ENCODE data around the gene SHISAL2A.

SHISAL2A gene

GRCh38 chr1:52668711-52669110 is 35.7 kb downstream of the SHISAL2A start:
- CTCF ChIA-PET = no interaction called here
- TF ChIP-seq LEF1 (IDR thresholded peaks at IDR 0.05; ENCODE audit: borderline replicate concordance) (no peak), NFRKB (IDR thresholded peaks at IDR 0.05) (no peak), HDGF (IDR thresholded peaks at IDR 0.05; ENCODE audit: borderline replicate concordance) (no peak), ARNT (IDR thresholded peaks at IDR 0.05) (no peak), BHLHE40 (IDR thresholded peaks at IDR 0.05; ENCODE audit: borderline replicate concordance) (no peak), PKNOX1 (IDR thresholded peaks at IDR 0.05) (no peak), ZNF384 (IDR thresholded peaks at IDR 0.05) (no peak), FOXA1 (IDR thresholded peaks at IDR 0.05) (no peak), CTBP1 (IDR thresholded peaks at IDR 0.05; ENCODE audit: borderline replicate concordance) (no peak), TARDBP (IDR thresholded peaks at IDR 0.05) (no peak)
- DNase-seq (ENCODE audit: extremely low spot score) = no peak
- POLR2A ChIA-PET = no interaction called here

GRCh38 chr1:52669696-52670095 is 36.7 kb downstream of the SHISAL2A start:
- TF ChIP-seq CTBP1 (IDR thresholded peaks at IDR 0.05; ENCODE audit: borderline replicate concordance) (no peak), FOXM1 (IDR thresholded peaks at IDR 0.05; ENCODE audit: borderline replicate concordance) (no peak), BHLHE40 (IDR thresholded peaks at IDR 0.05; ENCODE audit: borderline replicate concordance) (no peak), PKNOX1 (IDR thresholded peaks at IDR 0.05) (no peak), ELF4 (IDR thresholded peaks at IDR 0.05) (no peak), FOXK2 (IDR thresholded peaks at IDR 0.05) (no peak), SP1 (IDR thresholded peaks at IDR 0.05) (no peak)
- no peak for DNase-seq (ENCODE audit: extremely low spot score)
- CTCF ChIA-PET = no interaction called here
- POLR2A ChIA-PET = no interaction called here

GRCh38 chr1:52670604-52671003 is 37.6 kb downstream of the SHISAL2A start:
- no peak for TF ChIP-seq ELF4 (IDR thresholded peaks at IDR 0.05)
- no peak for TF ChIP-seq SP1 (IDR thresholded peaks at IDR 0.05)
- TF ChIP-seq SUZ12 (IDR thresholded peaks at IDR 0.05) = no peak
- no peak for TF ChIP-seq HDGF (IDR thresholded peaks at IDR 0.05; ENCODE audit: borderline replicate concordance)
- TF ChIP-seq ZNF384 (IDR thresholded peaks at IDR 0.05) = no peak
- no peak for TF ChIP-seq FOXM1 (IDR thresholded peaks at IDR 0.05; ENCODE audit: borderline replicate concordance)
- TF ChIP-seq CTBP1 (IDR thresholded peaks at IDR 0.05; ENCODE audit: borderline replicate concordance) = no peak
- no peak for TF ChIP-seq NFRKB (IDR thresholded peaks at IDR 0.05)
- DNase-seq (ENCODE audit: extremely low spot score) = no peak
- POLR2A ChIA-PET = no interaction called here
- CTCF ChIA-PET = interaction anchor here (0.6 kb wide), 1 partner anchor 302 kb away, joined by 3 read pairs; no protein-coding TSS in a partner anchor

GRCh38 chr1:52672946-52673345 is 40.0 kb downstream of the SHISAL2A start:
- no peak for DNase-seq (ENCODE audit: extremely low spot score)
- TF ChIP-seq TARDBP (IDR thresholded peaks at IDR 0.05) (no peak), PKNOX1 (IDR thresholded peaks at IDR 0.05) (no peak), CTBP1 (IDR thresholded peaks at IDR 0.05; ENCODE audit: borderline replicate concordance) (no peak), FOXK2 (IDR thresholded peaks at IDR 0.05) (no peak), BHLHE40 (IDR thresholded peaks at IDR 0.05; ENCODE audit: borderline replicate concordance) (no peak), ELF4 (IDR thresholded peaks at IDR 0.05) (no peak), FOXA1 (IDR thresholded peaks at IDR 0.05) (no peak), SUZ12 (IDR thresholded peaks at IDR 0.05) (no peak), ZNF384 (IDR thresholded peaks at IDR 0.05) (no peak), ARNT (IDR thresholded peaks at IDR 0.05) (no peak), FOXM1 (IDR thresholded peaks at IDR 0.05; ENCODE audit: borderline replicate concordance) (no peak), HDGF (IDR thresholded peaks at IDR 0.05; ENCODE audit: borderline replicate concordance) (no peak), L3MBTL2 (conservative IDR thresholded peaks at IDR 0.05) (no peak), LEF1 (IDR thresholded peaks at IDR 0.05; ENCODE audit: borderline replicate concordance) (no peak), NFRKB (IDR thresholded peaks at IDR 0.05) (no peak), SP1 (IDR thresholded peaks at IDR 0.05) (no peak)
- ChIA-PET POLR2A (no interaction called here), CTCF (no interaction called here)

- TF ChIP-seq FOXM1 (IDR thresholded peaks at IDR 0.05; ENCODE audit: borderline replicate concordance) (no peak), ARNT (IDR thresholded peaks at IDR 0.05) (no peak), CTBP1 (IDR thresholded peaks at IDR 0.05; ENCODE audit: borderline replicate concordance) (no peak), TARDBP (IDR thresholded peaks at IDR 0.05) (no peak), ELF4 (IDR thresholded peaks at IDR 0.05) (no peak), SP1 (IDR thresholded peaks at IDR 0.05) (no peak), FOXA1 (IDR thresholded peaks at IDR 0.05) (no peak), ZNF384 (IDR thresholded peaks at IDR 0.05) (no peak), SUZ12 (IDR thresholded peaks at IDR 0.05) (no peak), HDGF (IDR thresholded peaks at IDR 0.05; ENCODE audit: borderline replicate concordance) (no peak), LEF1 (IDR thresholded peaks at IDR 0.05; ENCODE audit: borderline replicate concordance) (no peak), PKNOX1 (IDR thresholded peaks at IDR 0.05) (no peak), FOXK2 (IDR thresholded peaks at IDR 0.05) (no peak)
- CTCF ChIA-PET = no interaction called here
- POLR2A ChIA-PET = no interaction called here
- no peak for DNase-seq (ENCODE audit: extremely low spot score)
Measured at GRCh38 chr1:52673513-52673912, 40.5 kb downstream of the SHISAL2A start.

All from HEK293T (cell line).